GM19035 (cell line): ENCODE measurements around the gene UVSSA.

Experiments used
- ATAC-seq: cut with Tn5 transposase; IDR thresholded peaks from one replicate; pipeline ENCODE4 v1.9.1; 2021; ENCODE audit not compliant: unreplicated experiment

UVSSA gene

GRCh38 chr4:1373892-1374705 is 27.1 kb downstream of the UVSSA start:
- no peak for ATAC-seq

GRCh38 chr4:1374706-1375045 is 27.7 kb downstream of the UVSSA start:
- ATAC-seq, result no peak

GRCh38 chr4:1375051-1375721 is 28.2 kb downstream of the UVSSA start:
- no peak for ATAC-seq

- ATAC-seq, result no peak
Observed at GRCh38 chr4:1375761-1376322, 28.8 kb downstream of the UVSSA start.

GRCh38 chr4:1376391-1376840 is 29.4 kb downstream of the UVSSA start:
- no peak for ATAC-seq

GRCh38 chr4:1376841-1377605 is 30.0 kb downstream of the UVSSA start:
- ATAC-seq, result no peak

- ATAC-seq, result no peak
Observed at GRCh38 chr4:1377606-1378261, 30.7 kb downstream of the UVSSA start.

GRCh38 chr4:1378559-1379231 is 31.7 kb downstream of the UVSSA start:
- no peak for ATAC-seq

- ATAC-seq, result no peak
Observed at GRCh38 chr4:1379351-1379781, 32.4 kb downstream of the UVSSA start.

- no peak for ATAC-seq
Observed at GRCh38 chr4:1379801-1380331, 32.9 kb downstream of the UVSSA start.

GRCh38 chr4:1380368-1381151 is 33.6 kb downstream of the UVSSA start:
- ATAC-seq, result no peak

GRCh38 chr4:1381181-1381621 is 34.2 kb downstream of the UVSSA start:
- no peak for ATAC-seq

GRCh38 chr4:1381944-1382541 is 35.0 kb downstream of the UVSSA start:
- ATAC-seq, result no peak

- ATAC-seq, result no peak
Observed at GRCh38 chr4:1382776-1383727, 36.0 kb downstream of the UVSSA start.

- no peak for ATAC-seq
Observed at GRCh38 chr4:1383728-1384591, 37.0 kb downstream of the UVSSA start.

GRCh38 chr4:1384675-1385372 is 37.8 kb downstream of the UVSSA start:
- ATAC-seq, result no peak
